HG02642 (cell line): Measurements from ENCODE around the gene GALNTL6.
A peak's percentile ranks its signal among the peaks of the same experiment; 100 is the strongest.
"Not testable (repeated sequence)": the region's sequence is repeated elsewhere in the genome, so short reads cannot be mapped to it uniquely, and the experiment has no call there.

Source experiments
- ATAC-seq: cut with Tn5 transposase; IDR thresholded peaks from one replicate; pipeline ENCODE4 v1.9.1; 2021; ENCODE audit warnings: mild to moderate bottlenecking; ENCODE audit not compliant: unreplicated experiment, poor library complexity

The GALNTL6 gene

DNA sequence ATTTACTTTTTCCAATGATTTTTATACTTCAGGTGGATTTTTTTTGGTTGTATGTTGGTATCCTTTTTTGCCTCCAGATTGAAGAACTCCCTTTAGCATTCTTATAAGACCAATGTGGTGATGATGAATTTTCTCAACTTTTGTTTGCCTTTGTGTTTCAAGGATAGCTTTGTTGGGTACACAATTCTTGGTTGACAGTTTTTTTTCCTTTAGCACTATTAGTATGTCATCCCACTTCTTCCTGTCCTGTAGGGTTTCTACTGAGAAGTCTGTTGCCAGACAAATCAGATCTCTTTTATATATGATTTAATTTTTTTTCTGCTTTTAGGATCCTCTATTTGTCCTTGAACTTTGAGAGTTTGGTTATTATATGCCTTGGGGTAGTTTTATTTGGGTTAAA is 892.4 kb downstream of the GALNTL6 start:
- no peak for ATAC-seq

DNA sequence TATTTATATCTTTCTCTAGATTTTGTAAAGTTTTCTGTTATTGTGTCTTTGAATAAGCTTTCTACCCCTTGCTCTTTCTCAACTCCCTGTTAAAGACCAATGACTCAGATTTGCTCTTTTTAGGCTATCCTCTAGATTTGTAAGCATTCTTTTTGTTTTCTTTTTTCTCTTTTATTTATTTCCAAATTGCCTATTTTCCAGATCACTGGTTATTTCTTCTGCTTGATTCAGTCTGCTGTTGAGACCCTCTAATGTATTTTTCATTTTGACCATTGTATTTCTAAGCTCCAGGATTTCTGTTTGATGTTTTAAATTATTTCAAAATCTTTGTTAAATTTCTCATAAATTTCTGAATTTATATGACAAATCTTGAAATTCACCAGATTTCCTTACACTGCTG is 892.8 kb downstream of the GALNTL6 start:
- ATAC-seq: no peak

DNA sequence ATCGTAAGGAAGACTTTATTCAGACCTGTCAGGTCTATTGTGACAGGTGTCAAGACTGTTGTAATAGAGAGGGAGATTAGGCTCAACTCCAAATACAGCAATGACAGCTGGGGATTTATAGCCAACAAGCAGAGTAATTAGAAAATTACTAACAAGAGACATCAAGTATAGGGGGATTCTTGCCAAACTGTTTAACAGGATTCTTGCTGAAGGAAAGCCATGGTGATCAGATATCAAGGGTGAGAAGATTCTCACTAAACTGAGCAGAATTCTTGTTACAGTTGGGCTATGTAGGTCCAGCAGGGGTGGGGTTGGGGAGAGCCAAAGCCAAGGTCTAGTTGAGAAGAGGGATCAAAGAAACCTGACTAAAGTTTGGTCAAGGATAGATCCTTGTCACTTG is 894.4 kb downstream of the GALNTL6 start:
- ATAC-seq: no peak

DNA sequence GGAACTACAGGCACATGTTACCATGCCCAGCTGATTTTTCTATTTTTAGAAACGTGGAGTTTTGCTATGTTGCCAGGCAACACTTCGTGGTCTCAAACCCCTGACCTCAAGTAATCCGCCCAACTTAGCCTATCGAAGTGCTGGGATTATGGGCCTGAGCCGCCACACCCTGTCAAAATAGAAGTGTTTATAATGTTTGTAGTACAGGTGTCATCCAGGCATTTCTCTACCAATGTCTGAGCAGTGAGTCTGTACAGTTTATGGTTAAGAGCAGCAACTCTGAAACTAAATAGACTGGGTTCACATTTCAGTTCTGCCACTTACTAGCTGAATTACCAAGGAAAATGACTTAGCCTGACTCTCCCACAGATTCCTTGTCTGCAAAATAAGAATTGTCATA is 895.0 kb downstream of the GALNTL6 start:
- no peak for ATAC-seq

DNA sequence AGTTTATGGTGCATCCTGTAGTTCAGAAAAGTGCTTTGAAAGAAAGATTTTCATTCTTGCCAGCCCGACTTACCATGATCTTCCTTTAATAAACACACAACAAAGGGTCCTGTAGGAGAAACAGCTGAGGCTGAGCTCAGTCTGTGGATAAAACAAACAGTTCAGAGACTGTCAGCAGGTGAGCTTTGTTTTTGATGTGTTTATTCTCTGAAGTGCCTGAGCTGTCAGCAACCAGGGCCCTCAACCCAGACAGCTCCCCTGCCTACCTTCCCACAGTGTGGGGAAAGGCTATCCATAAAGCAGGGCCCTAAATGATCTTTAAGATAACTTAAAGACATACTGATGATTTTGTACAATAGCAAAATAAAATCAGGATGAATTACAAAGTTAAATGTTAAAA is 896.2 kb downstream of the GALNTL6 start:
- ATAC-seq: no peak

DNA sequence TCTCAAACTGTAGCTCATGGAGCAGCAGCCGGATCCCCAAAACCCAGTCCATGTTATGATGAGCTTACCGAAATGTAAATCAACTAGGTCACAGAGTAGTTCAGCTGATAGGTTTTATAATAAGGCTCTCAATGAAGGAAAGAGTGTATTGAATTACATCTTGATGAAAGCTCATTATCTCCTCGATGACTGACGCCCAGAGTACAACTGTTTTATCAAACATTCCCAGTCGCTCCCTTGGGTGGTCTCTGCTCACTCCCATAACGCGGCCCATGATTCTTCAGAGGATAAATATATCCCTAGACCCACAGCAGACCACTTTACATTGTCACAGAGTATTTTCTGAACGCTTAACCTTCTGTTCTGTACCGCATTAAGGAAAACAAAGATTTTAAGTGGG is 903.1 kb downstream of the GALNTL6 start:
- ATAC-seq: no peak

DNA sequence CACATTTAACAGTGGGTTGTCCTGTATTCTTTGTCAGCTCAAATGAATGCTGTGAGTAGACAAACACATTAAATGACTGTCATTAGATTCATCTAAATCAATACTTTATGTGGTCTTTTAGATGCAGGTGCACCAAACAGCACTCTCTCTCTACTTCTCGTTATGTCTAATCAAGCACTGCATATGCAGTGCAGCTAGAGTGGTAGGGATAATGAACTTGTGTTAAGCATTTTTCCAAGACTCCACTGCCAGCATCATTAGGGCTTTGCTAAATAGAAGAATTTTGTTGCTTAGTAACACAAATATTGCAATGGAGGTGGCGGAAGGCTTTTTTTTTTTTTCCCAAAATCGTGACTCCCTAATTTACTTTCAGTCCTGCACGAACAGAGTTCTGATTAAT is 908.5 kb downstream of the GALNTL6 start:
- ATAC-seq: no peak

DNA sequence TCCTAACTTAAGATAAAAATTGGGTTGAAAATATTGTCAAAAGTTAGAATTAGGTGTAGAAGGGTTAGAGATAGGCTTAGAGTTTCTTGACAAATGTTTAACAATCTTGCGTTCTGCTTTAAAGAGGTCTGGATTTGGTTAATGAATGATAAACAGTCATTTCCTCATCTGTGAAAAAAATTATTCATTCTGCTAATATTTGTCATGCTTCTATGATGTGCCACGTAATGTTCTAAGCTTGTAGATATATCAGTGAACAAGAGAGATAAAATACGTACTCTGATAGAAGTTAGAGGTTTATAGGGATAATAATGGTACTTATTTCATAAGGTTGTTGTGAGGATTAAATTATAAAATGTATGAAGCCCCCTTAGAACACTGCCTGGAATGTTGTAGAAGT is 912.4 kb downstream of the GALNTL6 start:
- ATAC-seq: no peak

DNA sequence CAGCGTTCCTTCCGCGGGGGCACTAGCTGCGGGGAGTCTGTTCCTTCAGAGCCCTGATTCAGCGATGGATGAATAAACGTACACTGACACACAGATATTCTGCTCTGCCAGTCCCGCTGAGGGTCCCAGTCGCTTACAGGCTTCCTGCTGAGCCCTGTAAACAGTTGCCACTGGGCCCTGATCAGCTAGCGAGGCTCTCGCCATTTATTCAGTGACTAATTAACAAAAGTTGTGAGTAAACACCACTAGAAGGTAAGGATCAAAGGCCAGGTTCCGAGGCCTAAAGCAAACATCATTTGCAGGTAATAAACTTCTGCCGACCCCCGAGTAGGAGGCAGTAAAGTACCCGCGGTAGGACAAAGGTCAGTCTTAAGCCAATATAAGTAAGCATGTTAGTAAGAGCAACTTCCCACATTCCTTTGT is 912.8 kb downstream of the GALNTL6 start:
- ATAC-seq: no peak

DNA sequence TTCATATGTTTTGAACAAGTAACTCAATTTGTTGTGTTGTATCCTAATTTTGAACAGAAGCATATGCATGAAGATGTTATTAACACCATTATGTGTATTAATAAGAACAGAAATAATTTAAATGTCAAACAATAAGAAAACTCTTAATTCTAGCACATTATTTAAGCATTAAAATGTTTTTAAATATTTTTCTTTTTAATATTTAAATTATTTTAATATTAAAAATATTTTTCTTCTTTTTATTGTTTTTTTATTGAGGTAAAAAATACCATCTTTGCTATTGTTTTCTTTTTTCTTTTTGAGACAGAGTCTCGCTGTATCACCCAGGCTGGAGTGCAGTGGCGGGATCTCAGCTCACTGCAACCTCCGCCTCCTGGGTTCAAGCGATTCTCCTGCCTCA is 914.4 kb downstream of the GALNTL6 start:
- ATAC-seq: no peak

DNA sequence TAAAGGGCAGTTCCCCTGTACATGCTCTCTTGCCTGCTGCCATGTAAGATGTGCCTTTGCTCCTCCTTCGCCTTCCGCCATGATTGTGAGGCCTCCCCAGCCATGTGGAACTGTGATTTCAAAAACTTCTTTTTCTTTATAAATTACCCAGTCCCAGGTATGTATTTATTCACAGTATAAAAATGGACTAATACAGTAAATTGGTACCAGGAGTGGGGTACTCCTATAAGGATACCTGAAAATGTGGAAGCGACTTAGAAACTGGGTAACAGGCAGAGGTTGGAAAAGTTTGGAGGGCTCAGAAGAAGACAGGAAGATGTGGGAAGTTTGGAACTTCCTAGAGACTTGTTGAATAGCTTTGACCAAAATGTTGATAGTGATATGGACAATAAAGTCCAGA is 920.4 kb downstream of the GALNTL6 start:
- ATAC-seq: not testable (repeated sequence)

DNA sequence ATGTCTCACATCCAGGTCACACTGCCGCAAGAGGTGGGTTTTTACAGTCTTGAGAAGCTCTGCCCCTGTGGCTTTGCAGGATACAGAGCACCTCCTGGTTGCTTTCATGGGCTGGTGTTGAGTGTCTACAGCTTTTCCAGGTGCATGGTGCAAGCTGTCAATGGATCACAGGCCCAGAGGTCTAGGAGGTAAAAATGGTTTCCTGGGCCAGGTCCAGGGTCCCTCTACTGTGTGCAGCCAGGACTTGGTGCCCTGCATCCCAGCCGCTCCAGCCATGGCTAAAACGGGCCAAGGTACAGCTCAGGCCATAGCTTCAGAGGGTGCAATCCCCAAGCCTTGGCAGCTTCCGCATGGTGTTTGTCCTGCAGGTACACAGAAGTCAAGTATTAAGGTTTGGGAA is 921.4 kb downstream of the GALNTL6 start:
- no peak for ATAC-seq

DNA sequence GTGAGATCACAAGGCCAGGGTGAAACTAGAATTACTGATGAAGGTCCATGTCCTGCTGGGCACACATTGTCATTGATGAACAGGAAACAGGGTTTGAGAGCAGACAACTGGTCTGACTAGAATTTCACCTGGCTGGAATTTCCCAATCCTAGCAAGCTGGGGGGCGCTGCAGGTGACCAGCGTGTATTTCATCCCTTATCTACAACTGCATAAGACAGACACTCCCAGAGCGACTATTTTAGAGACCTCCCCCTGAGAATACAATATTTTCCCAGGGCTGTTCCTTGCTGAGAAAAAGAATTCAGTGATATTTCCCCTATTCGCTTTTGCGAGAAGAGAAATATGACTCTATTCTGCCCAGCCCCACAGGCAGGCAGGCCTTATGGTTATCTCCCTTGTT is 922.8 kb downstream of the GALNTL6 start:
- ATAC-seq: no peak

DNA sequence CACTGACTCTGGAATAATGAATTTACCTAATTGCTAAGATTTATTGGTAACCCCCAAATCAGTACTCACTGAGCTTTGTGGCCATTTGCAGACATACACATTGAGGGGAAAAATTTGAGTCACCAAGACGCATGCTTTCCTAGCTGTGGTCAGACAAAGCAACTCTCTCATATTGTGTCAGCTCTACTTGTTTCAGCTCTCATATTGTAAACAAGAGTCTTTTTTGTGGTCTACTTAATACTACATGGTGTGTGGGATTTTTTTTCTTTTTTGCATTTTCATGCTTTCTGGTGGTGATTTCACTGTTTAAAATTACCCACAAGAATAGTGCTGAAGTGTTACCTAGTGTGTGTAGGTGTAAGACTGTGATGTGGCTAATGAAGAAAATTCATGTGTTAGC is 927.2 kb downstream of the GALNTL6 start:
- ATAC-seq: peak; percentile 90

DNA sequence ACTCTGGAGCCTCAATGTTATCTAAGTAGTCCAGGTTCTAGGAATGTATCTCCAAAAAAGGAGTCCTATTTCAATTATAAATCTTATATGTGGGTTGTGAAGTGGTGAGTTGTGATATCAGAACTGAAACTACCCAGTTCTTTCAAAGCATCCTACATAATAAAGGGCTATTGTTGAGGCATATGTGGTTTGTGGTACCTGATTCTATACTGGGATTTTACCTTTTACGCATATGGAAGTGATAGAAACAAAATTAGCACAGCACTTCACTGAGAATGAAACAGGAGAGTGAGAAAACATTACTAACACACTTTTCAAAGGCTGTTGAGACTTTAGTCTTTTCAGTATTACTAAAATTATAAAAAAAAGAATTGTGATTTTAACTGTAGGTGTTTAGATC is 937.7 kb downstream of the GALNTL6 start:
- ATAC-seq: peak; percentile 97

DNA sequence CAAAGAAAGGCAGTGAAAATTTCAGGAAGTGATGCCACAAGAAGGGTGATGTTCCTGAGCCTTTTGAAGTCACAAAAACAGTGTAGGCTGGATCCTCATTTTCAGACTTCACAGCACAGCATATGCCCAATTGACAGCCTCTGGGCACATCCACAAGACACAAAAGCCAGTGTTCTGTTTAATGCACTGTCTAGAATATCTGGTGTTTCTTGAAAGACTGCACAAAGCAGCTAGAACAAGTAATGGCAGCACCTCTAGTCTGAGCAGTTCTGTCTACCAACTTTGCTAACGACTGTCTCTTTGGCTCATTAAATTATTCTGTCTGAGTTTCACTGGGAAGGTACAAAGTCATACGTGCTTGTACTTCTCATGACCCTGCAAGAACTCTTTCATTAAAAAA is 938.3 kb downstream of the GALNTL6 start:
- ATAC-seq: no peak

DNA sequence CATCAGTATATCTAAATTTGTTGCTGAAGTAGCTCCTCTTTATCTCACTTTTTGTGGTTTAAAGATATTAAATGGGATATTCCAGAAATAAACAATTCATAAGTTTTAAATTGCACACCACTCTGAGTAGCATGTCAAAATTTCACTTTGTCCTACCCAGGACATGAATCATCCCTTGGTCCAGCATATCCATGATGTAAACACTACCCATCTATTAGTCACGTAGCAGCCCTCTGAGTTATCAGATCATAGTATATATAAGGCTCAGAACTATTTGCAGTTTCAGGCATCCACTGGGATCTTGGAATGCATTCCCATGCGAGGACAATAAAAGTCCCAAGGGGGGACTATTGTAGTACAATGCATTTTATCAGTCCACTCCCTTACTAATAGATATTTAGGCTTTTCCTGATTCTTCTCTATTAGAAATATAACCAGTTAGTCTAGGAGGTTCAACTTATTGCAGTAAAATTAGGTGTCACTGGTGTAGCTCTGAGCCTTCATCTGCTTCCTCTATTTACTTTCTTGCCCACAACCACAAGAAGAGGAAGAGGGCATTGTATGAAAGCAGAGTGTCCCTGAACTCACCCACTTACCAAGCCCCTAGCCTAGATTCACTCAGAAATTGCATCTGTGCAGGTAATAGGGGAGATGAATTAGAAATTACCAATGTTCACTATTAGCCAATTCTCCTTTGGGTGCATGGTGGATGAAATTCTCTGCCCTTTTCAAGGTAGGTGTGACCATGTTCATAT is 945.6 kb downstream of the GALNTL6 start:
- no peak for ATAC-seq

DNA sequence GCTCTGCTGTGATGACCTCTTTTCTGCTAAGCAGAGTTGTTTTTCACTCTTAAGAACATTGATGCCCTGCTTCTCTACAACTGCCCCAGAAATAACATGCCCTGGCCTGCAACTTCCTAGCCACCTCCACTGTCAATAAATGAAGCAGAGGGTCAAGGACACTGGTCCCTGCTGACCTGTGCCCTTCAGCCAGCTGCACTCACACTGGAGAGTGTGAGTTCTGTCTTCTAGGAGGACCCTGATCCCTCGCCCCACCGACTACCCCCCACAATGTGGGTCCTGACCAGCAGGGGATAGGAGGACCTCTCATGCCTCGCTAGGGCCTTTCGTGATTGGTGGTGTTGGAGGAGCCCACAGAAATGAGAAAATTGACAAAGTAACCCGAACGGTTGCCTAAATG is 947.3 kb downstream of the GALNTL6 start:
- no peak for ATAC-seq

DNA sequence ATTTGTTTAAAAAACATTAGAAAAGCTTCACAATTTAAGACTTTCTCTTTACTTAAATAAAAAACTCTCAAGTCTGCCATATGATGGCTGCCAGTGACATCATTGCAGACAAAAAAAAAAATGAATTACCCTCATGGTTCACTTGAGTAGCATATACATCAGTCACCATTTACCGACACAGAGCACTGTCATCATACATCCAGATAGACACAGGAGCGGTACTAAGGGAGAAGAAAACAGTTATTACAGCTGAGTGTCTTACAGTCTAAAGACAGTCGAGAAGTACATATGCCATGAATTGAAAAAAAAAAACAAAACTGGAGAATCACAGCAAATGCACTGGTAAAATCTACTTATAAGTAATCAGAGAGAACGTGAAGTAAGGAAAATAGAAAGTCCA is 949.7 kb downstream of the GALNTL6 start:
- ATAC-seq: no peak

DNA sequence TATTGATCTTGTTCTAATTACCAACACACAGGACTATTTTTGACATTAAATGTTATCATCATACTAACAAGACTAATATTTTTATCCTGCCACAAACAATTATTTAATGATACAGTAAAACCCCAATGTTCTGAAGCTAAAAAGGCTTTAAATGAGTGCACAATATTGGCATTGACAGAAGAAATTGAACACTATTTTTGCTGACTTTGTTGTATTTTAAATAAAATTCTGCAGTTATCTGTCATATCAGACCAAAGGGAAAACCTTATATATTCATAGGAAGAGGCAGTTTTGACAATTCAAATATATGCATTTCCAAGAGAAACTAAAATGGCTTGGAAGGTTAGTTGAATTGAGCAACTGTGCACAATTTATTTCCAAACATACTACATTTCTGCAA is 957.6 kb downstream of the GALNTL6 start:
- no peak for ATAC-seq

DNA sequence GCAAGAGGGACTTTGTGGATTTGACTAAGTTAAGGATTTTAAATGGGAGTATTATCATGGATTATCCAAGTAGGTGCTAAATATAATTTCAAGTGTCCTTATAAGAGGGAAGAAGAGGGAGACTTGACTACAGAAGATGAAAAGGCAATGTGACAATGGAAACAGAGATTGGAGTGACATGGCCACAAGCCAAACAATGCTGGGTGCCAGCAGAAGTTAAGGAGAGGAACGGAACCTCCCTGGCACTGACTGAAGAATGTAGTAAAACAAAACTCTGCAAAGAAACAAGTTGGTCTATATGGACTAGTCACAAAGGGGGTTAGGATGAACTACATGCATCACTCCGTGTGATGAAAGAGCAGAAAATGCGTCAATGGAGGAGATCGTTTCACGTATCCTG is 959.6 kb downstream of the GALNTL6 start:
- no peak for ATAC-seq

DNA sequence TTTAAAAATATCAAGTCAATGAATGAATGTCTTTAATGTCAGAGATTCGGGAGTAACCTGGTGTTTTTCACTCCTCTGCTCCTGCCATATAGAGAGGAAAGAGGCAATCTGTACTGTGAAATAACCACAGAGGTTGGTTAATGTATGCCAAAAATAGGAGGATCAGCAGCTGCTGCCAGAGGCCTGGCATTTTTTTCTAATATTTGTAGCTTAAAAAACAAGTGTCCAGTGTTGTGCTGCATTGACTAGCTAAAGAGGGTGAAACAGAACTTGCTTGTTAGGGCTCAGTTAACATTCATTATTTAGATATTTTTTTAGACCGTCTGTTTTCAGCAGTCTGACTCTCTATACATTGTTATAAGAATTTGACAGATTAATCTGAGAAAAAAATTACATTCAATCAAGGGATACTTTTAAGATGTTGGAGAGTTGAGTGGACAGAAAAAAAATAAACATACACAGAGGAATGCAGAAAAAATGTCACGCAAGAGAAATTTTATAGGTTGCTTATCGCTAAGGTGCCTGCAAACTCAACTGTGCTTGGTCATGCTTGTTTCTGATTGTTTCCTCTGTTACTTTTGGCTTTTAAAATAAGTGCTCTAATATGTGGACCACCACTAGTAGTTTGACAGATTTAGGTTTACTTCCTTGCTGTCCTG is 963.1 kb downstream of the GALNTL6 start:
- ATAC-seq: no peak
